SJSA1 (cell line): ENCODE measurements around the gene MAP2K7. TPM values are rescaled to one million over a fixed set of nuclear protein-coding genes. Genes with fewer than 3 reads are reported as not detected.

ENCODE experiments used
- total RNA-seq: library from RNA; depleted of rRNA; stranded (reverse); fragments of >200 nt; shearing (Covaris generic); gene quantifications from 2 replicates; pipeline ENCODE4 v1.2.3, GENCODE V29; 2014; rRNA removed

The MAP2K7 gene
- total RNA-seq, 1 experiment from 2014 or later, result 9.7 TPM

Other genes starting within 250 kb of the MAP2K7 start
- not detected in 2 replicates for gene RETN, start 234.8 kb upstream of the MAP2K7 start, total RNA-seq
- not detected in 2 replicates for gene MCEMP1, start 226.8 kb upstream of the MAP2K7 start, total RNA-seq
- 129 and 131 TPM in 2 replicates for gene TRAPPC5, start 223.0 kb upstream of the MAP2K7 start, total RNA-seq
- not detected in 2 replicates for gene FCER2, start 201.7 kb upstream of the MAP2K7 start, total RNA-seq
- gene CLEC4G, start 171.8 kb upstream of the MAP2K7 start, total RNA-seq, result not detected in 2 replicates
- gene CD209, start 156.3 kb upstream of the MAP2K7 start, total RNA-seq, result not detected in 2 replicates
- gene CLEC4M, start 140.6 kb upstream of the MAP2K7 start, total RNA-seq, result not detected in 2 replicates
- 15.6 and 16.3 TPM in 2 replicates for gene EVI5L, start 73.7 kb upstream of the MAP2K7 start, total RNA-seq
- gene PRR36, start 29.5 kb upstream of the MAP2K7 start, total RNA-seq, result not detected in 2 replicates
- 1.9 and 2.1 TPM in 2 replicates for gene LRRC8E, start 15.4 kb upstream of the MAP2K7 start, total RNA-seq
- not detected in 2 replicates for gene TGFBR3L, start 11.0 kb downstream of the MAP2K7 start, total RNA-seq
- 26.6 and 27.8 TPM in 2 replicates for gene SNAPC2, start 16.5 kb downstream of the MAP2K7 start, total RNA-seq
- gene CTXN1, start 22.3 kb downstream of the MAP2K7 start, total RNA-seq, result not detected in 2 replicates
- 49.6 and 65.3 TPM in 2 replicates for gene TIMM44, start 39.8 kb downstream of the MAP2K7 start, total RNA-seq
- 39.5 and 74.6 TPM in 2 replicates for gene ELAVL1, start 101.8 kb downstream of the MAP2K7 start, total RNA-seq
- gene CCL25, start 148.9 kb downstream of the MAP2K7 start, total RNA-seq, result not detected in 2 replicates
- not detected in 2 replicates for gene FBN3, start 245.7 kb downstream of the MAP2K7 start, total RNA-seq